ENCODE results near the gene HOXC11. TPM values are rescaled to one million over a fixed set of nuclear protein-coding genes. Genes with fewer than 3 reads are reported as not detected.

The HOXC11 gene
- polyA plus RNA-seq, 3 donors = not detected

GRCh38 chr12:54011665-54012532, 39.0 kb downstream of the HOXC11 start:
- WGBS, 3 donors = 23 to 45% (median 35%) methylated on average over 14 of the region's 14 CpGs
- H3K27ac ChIP-seq (ENCODE audit: low read depth, low read length) = no peak overlapping the region

GRCh38 chr12:54012631-54013409, 39.9 kb downstream of the HOXC11 start:
- 17 to 50% (median 43%) methylated on average over 6 of the region's 6 CpGs for WGBS, 3 donors

GRCh38 chr12:54014377-54015017, 41.6 kb downstream of the HOXC11 start:
- 5 to 19% (median 9%) methylated on average over 36 of the region's 36 CpGs for WGBS, 3 donors

More at GRCh38 chr12:54012631-54013409, 39.9 kb downstream of the HOXC11 start:
- no peak overlapping the region for H3K27ac ChIP-seq (ENCODE audit: low read depth, low read length)

GRCh38 chr12:54015018-54015931, 42.3 kb downstream of the HOXC11 start:
- WGBS, 3 donors = 9 to 19% (median 18%) methylated on average over 23 of the region's 23 CpGs
- H3K27ac ChIP-seq (ENCODE audit: low read depth, low read length) = no peak overlapping the region

More at GRCh38 chr12:54014377-54015017, 41.6 kb downstream of the HOXC11 start:
- H3K27ac ChIP-seq (ENCODE audit: low read depth, low read length) = no peak overlapping the region

GRCh38 chr12:54016051-54016450, 43.1 kb downstream of the HOXC11 start:
- WGBS, 3 donors = 14 to 28% (median 23%) methylated on average over 3 of the region's 3 CpGs
- no peak overlapping the region for H3K27ac ChIP-seq (ENCODE audit: low read depth, low read length)

GRCh38 chr12:54016478-54016964, 43.6 kb downstream of the HOXC11 start:
- H3K27ac ChIP-seq (ENCODE audit: low read depth, low read length) = no peak overlapping the region
- WGBS, 3 donors = 5 to 6% (median 5%) methylated on average over 25 of the region's 25 CpGs

- H3K27ac ChIP-seq (ENCODE audit: low read depth, low read length) = no peak overlapping the region
- 3 to 8% (median 4%) methylated on average over 24 of the region's 24 CpGs for WGBS, 3 donors
Measured at GRCh38 chr12:54017027-54017788, 44.3 kb downstream of the HOXC11 start.

- WGBS, 3 donors = 2 to 6% (median 5%) methylated on average over 33 to 34 of the region's 34 CpGs
- H3K27ac ChIP-seq (ENCODE audit: low read depth, low read length) = no peak overlapping the region
Measured at GRCh38 chr12:54017878-54018467, 45.0 kb downstream of the HOXC11 start.

- 21 to 30% (median 26%) methylated on average over 29 of the region's 29 CpGs for WGBS, 3 donors
- no peak overlapping the region for H3K27ac ChIP-seq (ENCODE audit: low read depth, low read length)
Measured at GRCh38 chr12:54018468-54018984, 45.6 kb downstream of the HOXC11 start.

- 24 to 42% (median 32%) methylated on average over 42 to 43 of the region's 43 CpGs for WGBS, 3 donors
- no peak overlapping the region for H3K27ac ChIP-seq (ENCODE audit: low read depth, low read length)
Measured at GRCh38 chr12:54019091-54019811, 46.3 kb downstream of the HOXC11 start.

GRCh38 chr12:54019924-54020590, 47.1 kb downstream of the HOXC11 start:
- 28 to 52% (median 42%) methylated on average over 10 of the region's 10 CpGs for WGBS, 3 donors
- no peak overlapping the region for H3K27ac ChIP-seq (ENCODE audit: low read depth, low read length)

GRCh38 chr12:54020591-54021405, 47.9 kb downstream of the HOXC11 start:
- WGBS, 3 donors = 40 to 63% (median 57%) methylated on average over 23 of the region's 23 CpGs
- H3K27ac ChIP-seq (ENCODE audit: low read depth, low read length) = no peak overlapping the region

GRCh38 chr12:54021432-54022013, 48.6 kb downstream of the HOXC11 start:
- 23 to 48% (median 43%) methylated on average over 16 of the region's 16 CpGs for WGBS, 3 donors
- no peak overlapping the region for H3K27ac ChIP-seq (ENCODE audit: low read depth, low read length)
